ENCODE measurements around the gene TRAF6.
A peak's percentile ranks its signal among the peaks of the same experiment; 100 is the strongest.
"Not testable (repeated sequence)": the region's sequence is repeated elsewhere in the genome, so short reads cannot be mapped to it uniquely, and the experiment has no call there.

The TRAF6 gene

GRCh38 chr11:36485298-36486002 is 24.6 kb downstream of the TRAF6 start:
- no peak overlapping the region for H3K4me3 ChIP-seq (ENCODE audit: control insufficient read depth, low read depth, low read length)
- TF ChIP-seq CTCF (conservative IDR thresholded peaks at IDR 0.05; ENCODE audit: control insufficient read depth, insufficient read depth, low read depth, low read length) = no peak
- no peak for DNase-seq (ENCODE audit: low read depth)

- not testable (repeated sequence) for H3K4me3 ChIP-seq (ENCODE audit: control insufficient read depth, low read depth, low read length); DNase-seq (ENCODE audit: low read depth)
These were observed 27.0 kb downstream of the TRAF6 start for GRCh38 chr11:36483042-36483441.

GRCh38 chr11:36480833-36481232 is 29.2 kb downstream of the TRAF6 start:
- H3K4me3 ChIP-seq (ENCODE audit: control insufficient read depth, low read depth, low read length) = no peak overlapping the region
- no peak for DNase-seq (ENCODE audit: low read depth)
- no peak for TF ChIP-seq CTCF (conservative IDR thresholded peaks at IDR 0.05; ENCODE audit: control insufficient read depth, insufficient read depth, low read depth, low read length)

- peak; percentile 67 for TF ChIP-seq CTCF (conservative IDR thresholded peaks at IDR 0.05; ENCODE audit: control insufficient read depth, insufficient read depth, low read depth, low read length)
- peak; percentile 63 for DNase-seq (ENCODE audit: low read depth)
- H3K4me3 ChIP-seq (ENCODE audit: control insufficient read depth, low read depth, low read length) = no peak overlapping the region
These were observed 31.3 kb downstream of the TRAF6 start for GRCh38 chr11:36478700-36479329.

- TF ChIP-seq CTCF (conservative IDR thresholded peaks at IDR 0.05; ENCODE audit: control insufficient read depth, insufficient read depth, low read depth, low read length) = no peak
- no peak overlapping the region for H3K4me3 ChIP-seq (ENCODE audit: control insufficient read depth, low read depth, low read length)
- no peak for DNase-seq (ENCODE audit: low read depth)
These were observed 34.9 kb downstream of the TRAF6 start for GRCh38 chr11:36475192-36475591.

- H3K4me3 ChIP-seq (ENCODE audit: control insufficient read depth, low read depth, low read length) = no peak overlapping the region
- no peak for TF ChIP-seq CTCF (conservative IDR thresholded peaks at IDR 0.05; ENCODE audit: control insufficient read depth, insufficient read depth, low read depth, low read length)
- DNase-seq (ENCODE audit: low read depth) = no peak
These were observed 38.5 kb downstream of the TRAF6 start for GRCh38 chr11:36471577-36471976.

GRCh38 chr11:36469881-36470802 is 39.9 kb downstream of the TRAF6 start:
- peak; percentile 51 for DNase-seq (ENCODE audit: low read depth)
- H3K4me3 ChIP-seq (ENCODE audit: control insufficient read depth, low read depth, low read length) = no peak overlapping the region
- no peak for TF ChIP-seq CTCF (conservative IDR thresholded peaks at IDR 0.05; ENCODE audit: control insufficient read depth, insufficient read depth, low read depth, low read length)
